Stimulated activated CD8-positive, alpha-beta memory T cell treated with anti-CD3 and anti-CD28 coated beads, Interleukin-7, amount 100 ng/mL, for 1 hour (primary cell): ENCODE results near the gene SLC6A11.

Experiments used
- DNase-seq, 2 donors: peaks; one replicate each; pipeline ENCODE4 v3.0.0-alpha.2; 2020; ENCODE audit warnings: low read depth in 2 of 2

The SLC6A11 gene

GRCh38 chr3:10977892-10978510, 162.0 kb downstream of the SLC6A11 start:
- no peak for DNase-seq

GRCh38 chr3:10978956-10979355, 162.9 kb downstream of the SLC6A11 start:
- DNase-seq = no peak

- no peak for DNase-seq
Measured at GRCh38 chr3:10980312-10980711, 164.3 kb downstream of the SLC6A11 start.

- no peak for DNase-seq
Measured at GRCh38 chr3:10981031-10981430, 165.0 kb downstream of the SLC6A11 start.

GRCh38 chr3:10981961-10982360, 165.9 kb downstream of the SLC6A11 start:
- no peak for DNase-seq

GRCh38 chr3:10982782-10983181, 166.8 kb downstream of the SLC6A11 start:
- no peak for DNase-seq

GRCh38 chr3:10983219-10983916, 167.3 kb downstream of the SLC6A11 start:
- no peak for DNase-seq

GRCh38 chr3:10984371-10984896, 168.4 kb downstream of the SLC6A11 start:
- no peak for DNase-seq

- no peak for DNase-seq
Measured at GRCh38 chr3:10985181-10985580, 169.2 kb downstream of the SLC6A11 start.

- no peak for DNase-seq
Measured at GRCh38 chr3:10986592-10986991, 170.6 kb downstream of the SLC6A11 start.

- DNase-seq = no peak
Measured at GRCh38 chr3:10988001-10988665, 172.1 kb downstream of the SLC6A11 start.

- no peak for DNase-seq
Measured at GRCh38 chr3:10988991-10989484, 173.0 kb downstream of the SLC6A11 start.
